OCI-LY7 (cell line): ENCODE data around the gene SEMA3E. TPM values are rescaled to one million over a fixed set of nuclear protein-coding genes. Genes with fewer than 3 reads are reported as not detected.

Experiments used
- BruUV-seq: library from RNA; stranded (reverse); fragments of 400-500 nt; replicated peaks from 2 replicates; lab custom pipeline; 2021; lab: Mats Ljungman, UMichigan
- CTCF ChIA-PET: fragments of 300-600 bp; sonication (Branson Sonifier 250); formaldehyde crosslinking; loops from one replicate; lab custom pipeline; 2022; ENCODE audit warnings: antibody characterized with exemption; ENCODE audit not compliant: unreplicated experiment; lab: Charles Lee
- POLR2A ChIA-PET: fragments of 300-600 bp; sonication (Branson Sonifier 250); formaldehyde crosslinking; loops from one replicate; lab custom pipeline; 2022; ENCODE audit warnings: antibody characterized with exemption; lab: Charles Lee
- DNase-seq: peaks from one replicate; pipeline ENCODE4 v3.0.0-alpha.2; 2015; ENCODE audit warnings: low spot score
- H2AFZ ChIP-seq: fragments of 200-600 bp; sonication (generic), shearing (Covaris generic); 2 replicates; pipeline ENCODE4 v1.6.1; 2014; ENCODE audit warnings: mild to moderate bottlenecking, antibody characterized with exemption, low read length, moderate library complexity
- H3K27ac ChIP-seq: fragments of 200-600 bp; sonication (generic); 2 replicates; pipeline ENCODE4 v1.5.1; 2014; ENCODE audit warnings: mixed run types, low read depth, mild to moderate bottlenecking, moderate library complexity, low read length, inconsistent platforms; ENCODE audit not compliant: poor library complexity, severe bottlenecking
- H3K36me3 ChIP-seq: fragments of 200-600 bp; sonication (generic); 2 replicates; pipeline ENCODE4 v1.6.1; 2014; ENCODE audit warnings: mild to moderate bottlenecking, antibody characterized with exemption, low read length, moderate library complexity, mixed read lengths; ENCODE audit not compliant: insufficient read depth
- H3K4me1 ChIP-seq: fragments of 200-600 bp; sonication (generic); 2 replicates; pipeline ENCODE4 v1.5.1; 2014; ENCODE audit warnings: mild to moderate bottlenecking, low read length; ENCODE audit not compliant: insufficient read depth, poor library complexity, severe bottlenecking
- H3K4me2 ChIP-seq: fragments of 200-600 bp; sonication (generic); 2 replicates; pipeline ENCODE4 v1.6.1; 2014; ENCODE audit warnings: mild to moderate bottlenecking, low read length
- H3K4me3 ChIP-seq: fragments of 200-600 bp; sonication (generic); 2 replicates; pipeline ENCODE4 v1.5.1; 2014; ENCODE audit warnings: mild to moderate bottlenecking, low read depth, low read length; ENCODE audit not compliant: poor library complexity, severe bottlenecking
- H3K79me2 ChIP-seq: fragments of 200-600 bp; sonication (generic); 2 replicates; pipeline ENCODE4 v1.6.1; 2016; ENCODE audit warnings: low read depth, mild to moderate bottlenecking, low read length, moderate library complexity, mixed read lengths; ENCODE audit not compliant: insufficient read depth
- H3K9me2 ChIP-seq: fragments of 200-600 bp; sonication (generic); 2 replicates; pipeline ENCODE4 v1.6.1; 2016; ENCODE audit warnings: mild to moderate bottlenecking, low read length, mixed read lengths; ENCODE audit not compliant: insufficient read depth
- H3K9me3 ChIP-seq: fragments of 200-600 bp; sonication (generic); 2 replicates; pipeline ENCODE4 v1.6.1; 2014; ENCODE audit warnings: mild to moderate bottlenecking, mixed run types, low read length, mixed read lengths
- H4K20me1 ChIP-seq: fragments of 200-600 bp; sonication (generic); 2 replicates; pipeline ENCODE4 v1.6.1; 2014; ENCODE audit warnings: mild to moderate bottlenecking, antibody characterized with exemption, low read length, moderate library complexity, mixed read lengths; ENCODE audit not compliant: insufficient read depth
- CTCF ChIP-seq: fragments of 200-600 bp; sonication (generic); conservative IDR thresholded peaks from 2 replicates; pipeline ENCODE4 v1.5.1; 2014; ENCODE audit warnings: mild to moderate bottlenecking, antibody characterized with exemption, low read length, moderate library complexity, mixed read lengths
- EZH2phosphoT487 ChIP-seq: fragments of 200-600 bp; sonication (generic); IDR thresholded peaks from 2 replicates; pipeline ENCODE4 v1.6.1; 2018; ENCODE audit warnings: low read depth, borderline replicate concordance, mild to moderate bottlenecking, mixed run types, antibody characterized with exemption, low read length, moderate library complexity, mixed read lengths
- intact Hi-C: fragments of 100-400 bp; cut with micrococcal nuclease; formaldehyde crosslinking; loops from one replicate; pipeline ENCODE4 v1.10.0; 2022; ENCODE audit not compliant: unreplicated experiment
- total RNA-seq, 2 experiments: library from RNA; depleted of rRNA in 1 of 2; stranded (reverse); fragments of >200 nt in 1 of 2; shearing (Covaris generic) in 1 of 2; gene quantifications; 2 replicates each; pipeline ENCODE4 v1.2.3, GENCODE V29; 2014 to 2022

Gene SEMA3E
- total RNA-seq, 2 experiments from 2014 or later, result 0.06 TPM; not detected in 1

DNA sequence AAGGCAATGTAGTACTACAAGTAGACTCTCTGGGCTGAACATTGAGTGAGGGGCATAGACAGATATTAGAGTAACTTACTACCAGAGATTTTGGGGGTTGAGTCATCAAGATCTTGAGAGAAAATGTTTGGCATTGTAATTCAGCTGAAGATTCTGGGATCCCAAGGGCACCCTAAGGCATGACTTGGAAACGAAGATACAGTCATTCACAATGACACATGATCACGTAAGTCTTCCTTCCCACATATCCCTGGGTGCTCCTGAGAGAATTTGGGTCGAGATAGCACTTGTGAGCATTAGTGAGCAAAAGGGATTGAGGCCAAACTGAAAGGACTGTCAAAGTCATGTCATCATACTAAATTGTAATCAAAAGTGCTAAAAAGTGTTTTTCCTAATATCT is 293.8 kb downstream of the SEMA3E start:
- BruUV-seq, result no TSS peak
- TF ChIP-seq EZH2phosphoT487 (no peak), CTCF (no peak)
- ChIA-PET CTCF (no interaction called here), POLR2A (interaction anchor here (0.6 kb wide), 1 partner anchor 26 kb away, joined by 3 read pairs; no protein-coding TSS in a partner anchor)
- Histone ChIP-seq H3K9me2 (no peaks in the 10 kb centered on the region), H2AFZ (no peak overlapping the region), H3K79me2 (no peaks in the 10 kb centered on the region), H3K27ac (no peak overlapping the region), H3K4me3 (no peak overlapping the region), H3K4me2 (no peak overlapping the region), H3K36me3 (no peaks in the 10 kb centered on the region), H3K9me3 (no peaks in the 10 kb centered on the region), H3K4me1 (no peaks in the 10 kb centered on the region), H4K20me1 (no peaks in the 10 kb centered on the region)
- no peak for DNase-seq
- intact Hi-C loops, result no loop called here

- no peak overlapping the region for H2AFZ ChIP-seq
- no peak overlapping the region for H3K4me3 ChIP-seq
- no peaks in the 10 kb centered on the region for H3K79me2 ChIP-seq
- H3K9me3 ChIP-seq, result no peaks in the 10 kb centered on the region
- no peaks in the 10 kb centered on the region for H3K9me2 ChIP-seq
- no peak for DNase-seq
- H4K20me1 ChIP-seq, result no peaks in the 10 kb centered on the region
- ChIA-PET CTCF (no interaction called here), POLR2A (interaction anchor here (1.0 kb wide), 1 partner anchor 11 kb away, joined by 6 read pairs; no protein-coding TSS in a partner anchor)
- no peak overlapping the region for H3K4me2 ChIP-seq
- BruUV-seq, result no TSS peak
- no peaks in the 10 kb centered on the region for H3K36me3 ChIP-seq
- intact Hi-C loops, result no loop called here
- TF ChIP-seq CTCF, result no peak
- no peak overlapping the region for H3K27ac ChIP-seq
- H3K4me1 ChIP-seq, result no peaks in the 10 kb centered on the region
Observed at GRCh38 chr7:83347945-83348444, 300.9 kb downstream of the SEMA3E start.

GRCh38 chr7:83339907-83340306 is 309.0 kb downstream of the SEMA3E start:
- H4K20me1 ChIP-seq, result no peaks in the 10 kb centered on the region
- H3K9me3 ChIP-seq, result no peaks in the 10 kb centered on the region
- no peak overlapping the region for H3K4me2 ChIP-seq
- no peak overlapping the region for H3K27ac ChIP-seq
- no peak overlapping the region for H3K4me3 ChIP-seq
- no peak for DNase-seq
- H2AFZ ChIP-seq, result no peak overlapping the region
- H3K4me1 ChIP-seq, result no peaks in the 10 kb centered on the region
- TF ChIP-seq EZH2phosphoT487, result no peak
- no peak for TF ChIP-seq CTCF
- H3K79me2 ChIP-seq, result no peaks in the 10 kb centered on the region
- BruUV-seq, result no TSS peak
- POLR2A ChIA-PET, result no interaction called here
- CTCF ChIA-PET, result no interaction called here
- intact Hi-C loops, result no loop called here
- H3K9me2 ChIP-seq, result no peaks in the 10 kb centered on the region
- no peaks in the 10 kb centered on the region for H3K36me3 ChIP-seq
